Keratinocyte (primary cell): ENCODE measurements around the gene RGPD8.

Experiments used
- EZH2 ChIP-seq: IDR thresholded peaks from one replicate; pipeline ENCODE4 v1.6.1; 2012; ENCODE audit warnings: inconsistent platforms, mild to moderate bottlenecking, low read length, moderate library complexity
- TF ChIP-seq, protein P1 (sequence below), 3 experiments: IDR thresholded peaks in 1 of 3; conservative IDR thresholded peaks in 1 of 3; optimal IDR thresholded peaks in 1 of 3; 2 replicates in 2 of 3; 3 replicates in 1 of 3; pipeline versions ENCODE3 to v1.5.1; 2011; ENCODE audit warnings: low read length in 3 of 3, mild to moderate bottlenecking in 3 of 3, moderate library complexity in 2 of 3, control low read depth in 1 of 3, inconsistent platforms in 1 of 3; ENCODE audit not compliant: insufficient read depth in 2 of 3; ENCODE audit errors: extremely low read depth in 1 of 3

DNA sequence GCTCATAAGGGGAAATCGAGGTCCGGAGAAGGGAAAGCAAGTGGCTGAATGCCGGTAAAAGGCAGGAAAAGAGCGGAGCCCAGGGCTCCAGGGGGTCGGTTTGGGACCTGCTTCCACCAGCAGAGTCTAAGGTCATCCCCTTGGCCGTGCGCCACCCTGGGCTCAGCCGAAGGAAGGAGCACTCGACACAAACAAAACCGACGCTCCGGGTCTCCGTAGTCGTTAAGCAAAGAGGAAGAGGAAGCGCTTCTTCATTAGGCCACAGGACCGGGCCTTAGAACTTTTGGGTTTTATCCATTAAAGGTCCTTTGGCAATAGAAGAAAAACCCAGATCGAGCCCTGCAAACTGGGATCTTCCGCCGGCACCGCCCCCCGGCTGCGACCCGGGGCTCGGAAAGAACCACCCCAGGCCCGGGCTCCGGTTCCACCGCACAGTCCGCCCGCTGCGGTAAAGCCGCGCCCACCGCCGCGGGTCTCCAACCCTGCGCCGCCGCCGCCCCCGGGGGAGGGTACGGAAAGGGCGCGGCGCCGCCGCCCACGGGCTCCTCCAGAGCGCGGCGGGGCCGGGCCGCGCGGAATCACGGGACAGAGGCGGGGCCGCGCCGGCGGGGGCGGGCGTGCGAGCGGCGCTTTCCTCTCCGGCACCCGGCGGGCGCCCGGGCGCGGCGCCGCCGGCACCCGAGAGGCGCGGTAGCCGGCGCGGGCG lies 48.2 kb upstream of the RGPD8 start, which contains the start of gene TTL:
- no peak for TF ChIP-seq EZH2
- TF ChIP-seq, protein P1, sequence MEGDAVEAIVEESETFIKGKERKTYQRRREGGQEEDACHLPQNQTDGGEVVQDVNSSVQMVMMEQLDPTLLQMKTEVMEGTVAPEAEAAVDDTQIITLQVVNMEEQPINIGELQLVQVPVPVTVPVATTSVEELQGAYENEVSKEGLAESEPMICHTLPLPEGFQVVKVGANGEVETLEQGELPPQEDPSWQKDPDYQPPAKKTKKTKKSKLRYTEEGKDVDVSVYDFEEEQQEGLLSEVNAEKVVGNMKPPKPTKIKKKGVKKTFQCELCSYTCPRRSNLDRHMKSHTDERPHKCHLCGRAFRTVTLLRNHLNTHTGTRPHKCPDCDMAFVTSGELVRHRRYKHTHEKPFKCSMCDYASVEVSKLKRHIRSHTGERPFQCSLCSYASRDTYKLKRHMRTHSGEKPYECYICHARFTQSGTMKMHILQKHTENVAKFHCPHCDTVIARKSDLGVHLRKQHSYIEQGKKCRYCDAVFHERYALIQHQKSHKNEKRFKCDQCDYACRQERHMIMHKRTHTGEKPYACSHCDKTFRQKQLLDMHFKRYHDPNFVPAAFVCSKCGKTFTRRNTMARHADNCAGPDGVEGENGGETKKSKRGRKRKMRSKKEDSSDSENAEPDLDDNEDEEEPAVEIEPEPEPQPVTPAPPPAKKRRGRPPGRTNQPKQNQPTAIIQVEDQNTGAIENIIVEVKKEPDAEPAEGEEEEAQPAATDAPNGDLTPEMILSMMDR (optimal IDR thresholded peaks at IDR 0.05 in 1 of 3, IDR thresholded peaks at IDR 0.05 in 1 of 3, conservative IDR thresholded peaks at IDR 0.05 in 1 of 3; ENCODE audit: extremely low read depth in 1 of 3, insufficient read depth in 2 of 3, low read length in 3 of 3), result no peak
